ENCODE results near the gene PDE5A. TPM values are rescaled to one million over a fixed set of nuclear protein-coding genes. Genes with fewer than 3 reads are reported as not detected.

The PDE5A gene
- total RNA-seq, 1 experiment from 2014 or later, result 0.89 TPM

DNA sequence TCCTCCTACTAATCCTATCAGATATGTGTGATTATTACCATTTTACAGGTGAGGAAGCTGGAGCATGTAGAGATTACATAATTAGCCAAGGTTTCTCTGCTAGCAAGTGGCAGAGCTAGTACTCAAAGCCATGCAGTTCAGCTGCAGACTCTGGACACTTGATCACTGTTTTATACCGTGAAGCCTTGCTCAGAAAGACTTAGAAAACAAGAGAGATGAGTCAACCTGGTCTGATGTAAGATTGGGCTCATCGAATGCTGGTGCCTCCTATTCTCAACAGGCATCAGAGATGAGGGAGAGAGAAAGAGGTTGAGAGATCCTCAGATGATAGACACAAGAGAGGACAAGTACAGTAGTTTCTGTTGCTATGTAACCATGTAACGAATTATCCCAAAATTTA is 19.0 kb upstream of the PDE5A start:
- ChIA-PET POLR2A (no interaction called here), CTCF (no interaction called here)
- Mint-ChIP-seq H3K4me1 (ENCODE audit: insufficient read depth, unreplicated experiment) (peaks cover 5% of the 10 kb centered on the region), H3K9me3 (ENCODE audit: unreplicated experiment) (no peaks in the 10 kb centered on the region), H3K27me3 (ENCODE audit: insufficient read depth, unreplicated experiment) (no peaks in the 10 kb centered on the region), H3K4me3 (ENCODE audit: unreplicated experiment) (no peak overlapping the region), H3K27ac (ENCODE audit: low read depth, unreplicated experiment) (no peak overlapping the region), H3K36me3 (ENCODE audit: insufficient read depth, unreplicated experiment) (no peaks in the 10 kb centered on the region)
- intact Hi-C loops (cut with micrococcal nuclease), result no loop called here
- DNase-seq (ENCODE audit: unreplicated experiment), result peak; percentile 21
- TF ChIP-seq, protein P1, sequence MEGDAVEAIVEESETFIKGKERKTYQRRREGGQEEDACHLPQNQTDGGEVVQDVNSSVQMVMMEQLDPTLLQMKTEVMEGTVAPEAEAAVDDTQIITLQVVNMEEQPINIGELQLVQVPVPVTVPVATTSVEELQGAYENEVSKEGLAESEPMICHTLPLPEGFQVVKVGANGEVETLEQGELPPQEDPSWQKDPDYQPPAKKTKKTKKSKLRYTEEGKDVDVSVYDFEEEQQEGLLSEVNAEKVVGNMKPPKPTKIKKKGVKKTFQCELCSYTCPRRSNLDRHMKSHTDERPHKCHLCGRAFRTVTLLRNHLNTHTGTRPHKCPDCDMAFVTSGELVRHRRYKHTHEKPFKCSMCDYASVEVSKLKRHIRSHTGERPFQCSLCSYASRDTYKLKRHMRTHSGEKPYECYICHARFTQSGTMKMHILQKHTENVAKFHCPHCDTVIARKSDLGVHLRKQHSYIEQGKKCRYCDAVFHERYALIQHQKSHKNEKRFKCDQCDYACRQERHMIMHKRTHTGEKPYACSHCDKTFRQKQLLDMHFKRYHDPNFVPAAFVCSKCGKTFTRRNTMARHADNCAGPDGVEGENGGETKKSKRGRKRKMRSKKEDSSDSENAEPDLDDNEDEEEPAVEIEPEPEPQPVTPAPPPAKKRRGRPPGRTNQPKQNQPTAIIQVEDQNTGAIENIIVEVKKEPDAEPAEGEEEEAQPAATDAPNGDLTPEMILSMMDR (IDR thresholded peaks at IDR 0.05; ENCODE audit: unreplicated experiment), result no peak
- BruUV-seq (replicated peaks), result no TSS peak

DNA sequence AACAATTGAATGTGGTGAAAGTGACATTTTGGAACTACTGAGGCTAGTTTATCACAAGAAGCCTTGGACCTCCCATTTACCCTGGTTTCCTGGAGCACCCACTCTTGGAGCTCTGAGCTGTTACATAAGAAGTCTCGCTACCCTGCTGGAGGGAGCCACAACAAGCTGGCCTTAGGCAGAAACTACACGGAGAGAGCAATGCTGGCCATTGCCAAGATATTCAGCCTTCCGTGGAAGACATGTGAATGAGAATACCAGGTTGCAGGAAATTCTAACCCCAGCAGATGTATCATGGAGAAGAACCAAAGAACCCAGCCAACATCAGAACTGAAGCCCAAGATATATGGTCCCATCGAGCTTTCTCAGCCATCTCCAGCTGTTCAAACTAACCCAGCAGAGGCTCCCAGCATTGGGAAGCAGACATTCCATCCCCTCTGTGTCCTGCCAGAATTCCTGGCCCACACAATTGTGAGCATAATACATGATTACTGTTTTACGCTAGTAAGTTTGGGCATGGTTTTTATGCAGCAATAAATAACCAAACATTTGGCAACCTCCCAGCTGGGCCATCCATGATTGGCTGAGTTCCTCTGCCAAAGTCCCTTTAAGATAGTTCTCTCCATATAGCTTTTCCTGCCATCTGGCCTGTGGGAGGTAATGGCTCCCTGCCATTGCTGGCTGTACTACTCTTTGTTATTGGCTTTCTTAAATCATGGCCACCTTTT is 17.9 kb upstream of the PDE5A start:
- Mint-ChIP-seq H3K36me3 (ENCODE audit: insufficient read depth, unreplicated experiment) (no peaks in the 10 kb centered on the region), H3K4me3 (ENCODE audit: unreplicated experiment) (no peak overlapping the region)

DNA sequence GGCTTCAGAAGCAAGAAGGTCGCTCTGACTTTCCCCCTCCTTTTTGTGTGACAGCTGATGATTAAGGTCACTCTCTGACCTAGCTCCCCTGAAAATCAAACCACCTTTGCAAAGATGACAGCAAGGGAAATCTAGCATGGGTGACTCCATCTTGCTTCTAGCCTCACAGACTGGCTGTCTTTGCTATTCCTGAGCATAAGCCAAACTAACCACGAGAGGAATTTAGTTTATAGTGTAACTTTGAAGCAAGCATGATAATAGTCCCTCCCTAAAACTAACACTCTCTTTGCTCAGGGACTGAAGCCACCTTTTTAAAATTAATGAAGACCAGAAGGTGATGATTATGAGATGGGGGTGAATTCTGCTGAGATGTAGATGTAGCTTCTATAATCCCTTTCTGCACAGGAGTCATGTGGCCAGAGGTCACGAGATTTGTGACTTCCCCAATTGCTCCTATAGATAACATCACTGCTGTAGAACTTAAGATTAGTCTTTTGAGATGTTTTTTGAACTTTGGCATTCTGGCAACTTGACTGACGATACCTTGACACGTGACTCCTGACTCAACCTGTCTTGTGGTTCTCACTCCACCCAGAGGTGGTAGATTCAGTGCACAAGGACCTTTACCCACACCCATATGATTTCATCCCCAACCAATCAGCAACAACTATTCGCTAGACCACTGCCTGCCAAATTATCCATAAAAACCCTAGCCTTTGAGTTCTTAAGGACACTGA is 14.9 kb upstream of the PDE5A start:
- CTCF ChIA-PET, result interaction anchor here (0.6 to 1.0 kb wide), 2 partner anchors 14 to 367 kb away, joined by 3 read pairs; no protein-coding TSS in a partner anchor
- H3K4me1 Mint-ChIP-seq (ENCODE audit: insufficient read depth, unreplicated experiment), result peaks cover 5% of the 10 kb centered on the region
- intact Hi-C loops (cut with micrococcal nuclease), result no loop called here
- H3K9me3 Mint-ChIP-seq (ENCODE audit: unreplicated experiment), result no peaks in the 10 kb centered on the region
- H3K27me3 Mint-ChIP-seq (ENCODE audit: insufficient read depth, unreplicated experiment), result no peaks in the 10 kb centered on the region
- TF ChIP-seq, protein P1 (IDR thresholded peaks at IDR 0.05; ENCODE audit: unreplicated experiment), result no peak
- POLR2A ChIA-PET, result interaction anchor here (0.7 kb wide), 1 partner anchor 69 kb away, joined by 4 read pairs; no protein-coding TSS in a partner anchor
- BruUV-seq (replicated peaks), result no TSS peak
- no peaks in the 10 kb centered on the region for H3K36me3 Mint-ChIP-seq (ENCODE audit: insufficient read depth, unreplicated experiment)
- H3K4me3 Mint-ChIP-seq (ENCODE audit: unreplicated experiment), result no peak overlapping the region
- no peak for DNase-seq (ENCODE audit: unreplicated experiment)
- H3K27ac Mint-ChIP-seq (ENCODE audit: low read depth, unreplicated experiment), result no peak overlapping the region

More for the DNA sequence above, 17.9 kb upstream of the PDE5A start:
- DNase-seq (ENCODE audit: unreplicated experiment), result no peak
- POLR2A ChIA-PET, result no interaction called here
- BruUV-seq (replicated peaks), result no TSS peak
- intact Hi-C loops (cut with micrococcal nuclease), result no loop called here
- Mint-ChIP-seq H3K4me1 (ENCODE audit: insufficient read depth, unreplicated experiment) (peaks cover 5% of the 10 kb centered on the region), H3K27ac (ENCODE audit: low read depth, unreplicated experiment) (no peak overlapping the region), H3K9me3 (ENCODE audit: unreplicated experiment) (no peaks in the 10 kb centered on the region), H3K27me3 (ENCODE audit: insufficient read depth, unreplicated experiment) (no peaks in the 10 kb centered on the region)
- CTCF ChIA-PET, result interaction anchor here (0.6 to 2.8 kb wide), 3 partner anchors 18 to 140 kb away, joined by 3 to 17 read pairs (median 8); partner anchors contain the start of gene PDE5A
- TF ChIP-seq, protein P1 (IDR thresholded peaks at IDR 0.05; ENCODE audit: unreplicated experiment), result no peak

DNA sequence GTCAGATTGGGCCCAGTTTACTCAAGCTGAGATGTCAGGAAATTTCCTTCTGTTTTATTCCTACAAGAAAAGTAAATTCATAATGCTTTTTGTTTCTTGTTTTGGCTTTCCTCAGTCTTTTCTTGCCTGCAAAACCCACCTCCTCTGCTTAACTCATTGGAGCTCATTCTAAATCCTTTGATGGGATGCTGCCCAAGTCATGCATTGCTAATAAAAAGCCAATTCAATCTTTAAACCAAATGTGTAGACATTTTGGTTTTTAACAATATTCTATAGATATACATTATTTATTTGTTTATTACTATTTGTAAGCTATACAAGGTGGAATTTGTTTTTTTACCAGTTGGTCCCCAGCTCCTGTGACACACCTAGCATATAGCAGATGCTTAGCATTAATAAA is 13.2 kb upstream of the PDE5A start:
- Mint-ChIP-seq H3K36me3 (ENCODE audit: insufficient read depth, unreplicated experiment) (no peaks in the 10 kb centered on the region), H3K27me3 (ENCODE audit: insufficient read depth, unreplicated experiment) (no peaks in the 10 kb centered on the region), H3K9me3 (ENCODE audit: unreplicated experiment) (no peaks in the 10 kb centered on the region), H3K27ac (ENCODE audit: low read depth, unreplicated experiment) (no peak overlapping the region), H3K4me3 (ENCODE audit: unreplicated experiment) (no peak overlapping the region), H3K4me1 (ENCODE audit: insufficient read depth, unreplicated experiment) (no peaks in the 10 kb centered on the region)
- intact Hi-C loops (cut with micrococcal nuclease), result no loop called here
- ChIA-PET POLR2A (no interaction called here), CTCF (interaction anchor here (0.6 to 1.1 kb wide), 3 partner anchors 11 to 96 kb away, joined by 3 to 4 read pairs (median 3); partner anchors contain the start of gene PDE5A)
- DNase-seq (ENCODE audit: unreplicated experiment), result no peak
- TF ChIP-seq, protein P1 (IDR thresholded peaks at IDR 0.05; ENCODE audit: unreplicated experiment), result no peak
- BruUV-seq (replicated peaks), result no TSS peak
